GM19193 (cell line): Measurements from ENCODE around the gene TMEM201.

ENCODE experiments used
- POLR2A ChIP-seq: IDR thresholded peaks from 4 replicates; pipeline ENCODE4 v1.6.1; 2011; ENCODE audit not compliant: insufficient read depth, insufficient read length; ENCODE audit errors: extremely low read depth

The TMEM201 gene

DNA sequence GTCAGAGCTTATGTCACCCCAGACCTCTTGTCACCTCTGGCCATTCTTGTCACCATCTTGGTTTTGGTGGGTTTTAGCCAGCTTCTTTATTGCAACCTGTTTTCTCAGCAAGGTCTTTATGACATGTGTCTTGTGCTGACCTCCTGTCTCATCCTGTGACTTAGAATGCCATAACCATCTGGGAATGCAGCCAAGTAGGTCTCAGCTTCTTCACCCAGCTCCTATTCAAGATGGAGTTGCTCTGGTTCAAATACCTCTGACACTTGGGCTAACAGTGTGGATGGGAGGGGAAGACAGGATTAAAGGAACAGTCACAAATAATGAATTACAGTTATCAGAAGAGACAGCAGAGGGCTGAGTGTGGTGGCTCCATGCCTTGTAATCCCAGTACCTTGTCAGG is 32.3 kb downstream of the TMEM201 start:
- TF ChIP-seq POLR2A = no peak

DNA sequence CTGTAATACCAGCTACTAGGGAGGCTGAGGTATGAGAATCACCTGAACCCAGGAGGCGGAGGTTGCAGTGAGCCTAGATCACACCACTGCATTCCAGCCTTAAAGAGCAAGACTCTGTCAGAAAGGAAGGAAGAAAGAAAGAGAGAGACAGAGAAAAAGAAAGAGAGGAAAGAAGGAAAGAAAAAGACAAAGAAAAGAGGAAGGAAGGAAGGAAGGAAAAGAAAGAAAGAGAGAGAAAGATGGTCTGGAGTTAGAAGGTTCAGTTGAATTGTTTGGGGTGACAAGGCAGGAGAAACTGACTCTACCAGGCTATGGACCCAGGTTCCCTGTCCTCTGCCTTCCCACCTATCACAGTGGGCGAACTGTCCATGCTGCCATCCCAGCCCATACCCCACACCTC is 35.4 kb downstream of the TMEM201 start:
- TF ChIP-seq POLR2A = no peak

DNA sequence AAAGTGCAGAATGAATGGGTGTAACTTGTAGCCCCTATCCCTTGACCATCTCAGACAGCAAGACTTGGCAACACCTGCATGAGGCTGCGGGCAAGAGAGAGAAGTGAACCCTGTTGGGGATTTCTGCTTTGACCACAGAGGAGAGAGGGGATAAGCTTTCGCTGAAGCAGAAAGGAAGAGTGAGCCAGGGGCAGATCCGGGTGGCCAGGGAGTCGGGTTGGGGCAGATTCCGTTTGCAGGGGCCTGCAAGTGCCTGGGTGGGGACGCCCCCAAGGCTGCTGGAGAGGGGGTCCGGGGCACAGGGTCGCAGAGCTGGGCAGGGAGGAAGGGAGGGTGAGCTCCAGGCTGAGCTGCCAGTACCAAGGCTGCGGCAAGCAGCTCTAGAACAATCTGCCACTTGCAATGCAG is 37.5 kb downstream of the TMEM201 start:
- TF ChIP-seq POLR2A = peak; percentile 27

DNA sequence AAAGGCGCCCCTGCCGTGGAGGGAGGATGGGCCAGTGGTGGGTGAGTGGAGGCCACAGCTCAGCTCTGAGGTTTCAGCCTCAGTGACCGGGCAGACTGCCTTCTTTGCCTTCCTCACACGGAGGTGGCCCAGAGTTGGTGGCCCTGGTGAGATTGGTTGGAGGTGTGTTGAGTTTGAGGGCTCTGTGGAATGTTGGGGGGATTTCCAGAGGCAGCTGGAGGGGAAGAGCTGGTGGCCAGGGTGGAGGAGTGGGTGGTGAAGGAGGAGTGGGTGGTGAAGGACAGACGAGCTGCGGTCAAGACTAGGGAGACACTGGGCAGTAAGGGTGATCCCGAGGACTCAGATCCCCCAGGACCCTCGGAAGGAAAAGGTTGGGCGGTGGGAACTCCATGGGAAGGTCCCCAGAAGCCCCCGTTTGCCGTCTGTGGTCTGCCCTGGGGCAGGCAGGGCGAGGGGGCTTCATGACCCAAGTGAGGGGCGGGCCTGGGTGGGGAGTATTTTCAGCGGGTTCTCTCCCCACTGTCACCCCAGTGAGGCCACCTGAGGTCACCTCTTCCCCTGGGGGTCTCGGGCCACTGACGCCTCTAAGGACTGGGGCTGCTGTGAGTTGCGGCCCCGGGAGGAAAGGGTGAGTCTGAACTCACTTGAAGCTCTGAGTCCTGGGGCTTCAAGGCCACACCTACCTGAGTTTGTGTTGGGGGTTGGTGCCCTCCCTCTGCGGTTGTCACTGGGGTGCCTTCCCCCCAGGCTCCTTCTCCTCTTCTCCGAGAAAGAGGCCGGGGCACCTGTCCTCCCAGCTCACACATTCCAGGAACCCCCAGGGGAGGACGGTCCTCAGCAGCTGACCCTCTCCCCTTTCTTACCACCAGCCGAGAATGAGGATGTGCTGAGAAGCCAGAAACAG is 40.1 kb downstream of the TMEM201 start:
- TF ChIP-seq POLR2A = peak; percentile 51

DNA sequence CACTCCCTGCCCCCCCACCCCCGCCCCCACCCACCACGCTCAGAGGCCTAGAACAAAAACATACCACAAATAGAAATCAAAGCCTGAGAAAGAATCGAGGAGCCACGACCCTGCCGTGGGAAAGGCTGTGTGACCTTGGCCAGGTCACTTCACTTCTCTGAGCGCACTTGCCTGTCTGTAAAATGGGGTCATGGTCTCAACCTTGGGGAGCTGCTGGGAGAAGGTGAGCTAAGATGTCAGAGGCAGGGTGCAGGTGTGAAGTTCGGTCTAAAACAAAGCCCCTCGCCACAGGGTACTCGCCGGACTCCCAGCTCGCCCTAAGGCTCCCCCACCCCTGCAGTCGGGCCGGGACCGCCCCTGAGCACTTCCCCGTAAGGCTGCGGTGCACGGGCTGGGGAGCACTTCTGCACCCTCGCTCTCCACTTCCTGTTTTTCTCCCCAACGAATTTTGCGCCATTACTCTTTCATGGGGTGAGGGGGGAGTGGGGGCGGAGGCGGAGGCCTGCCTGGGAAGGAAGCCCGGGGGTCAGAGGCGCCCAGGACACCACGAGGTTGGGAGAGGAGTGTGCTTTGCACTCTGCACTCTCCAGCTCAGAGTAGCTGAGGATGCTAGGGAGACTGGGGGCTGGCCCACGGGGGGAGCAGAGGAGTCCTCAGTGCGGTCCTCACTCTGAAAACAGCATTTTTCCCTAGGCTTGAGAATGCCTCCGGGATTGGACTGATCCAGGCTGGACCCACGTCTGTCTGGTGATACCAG is 40.9 kb downstream of the TMEM201 start:
- TF ChIP-seq POLR2A = peak; percentile 41

DNA sequence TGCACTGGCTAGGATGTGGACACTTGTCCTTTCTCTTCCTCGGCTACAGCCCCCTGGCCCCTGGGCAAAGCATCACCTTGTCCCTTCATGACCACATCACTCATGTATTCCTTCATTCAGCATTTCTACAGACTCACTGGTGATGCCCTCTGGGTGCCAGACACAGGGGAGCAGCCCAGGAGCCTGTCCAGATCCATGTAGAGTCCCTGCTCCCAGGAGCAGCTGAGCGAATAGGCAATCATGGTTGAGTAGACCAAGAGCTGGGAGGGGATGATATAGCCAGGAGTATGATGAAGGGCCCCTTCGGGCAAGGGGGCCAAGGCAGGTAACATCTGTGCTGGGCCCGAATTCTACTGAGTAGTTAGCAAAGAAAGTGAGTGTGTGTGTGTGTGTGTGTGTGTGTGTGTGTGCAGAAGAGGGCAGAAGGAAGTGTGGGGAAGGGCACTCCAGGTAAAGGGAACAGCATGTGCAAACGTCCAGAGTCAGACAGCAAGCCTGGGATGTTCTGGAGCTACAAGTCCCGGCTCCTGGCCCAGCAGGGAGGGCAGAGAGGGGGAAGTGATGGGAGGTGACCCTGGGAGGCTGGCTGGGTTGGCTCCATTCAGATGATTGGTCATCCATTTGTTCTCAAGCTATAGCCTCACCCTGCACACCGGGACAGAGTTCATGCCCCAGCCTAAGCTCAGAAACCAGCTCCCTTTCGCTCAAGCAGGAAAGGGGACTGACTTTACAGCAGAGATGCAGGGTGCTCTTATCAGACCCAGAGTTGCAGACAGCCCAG is 41.8 kb downstream of the TMEM201 start:
- no peak for TF ChIP-seq POLR2A

DNA sequence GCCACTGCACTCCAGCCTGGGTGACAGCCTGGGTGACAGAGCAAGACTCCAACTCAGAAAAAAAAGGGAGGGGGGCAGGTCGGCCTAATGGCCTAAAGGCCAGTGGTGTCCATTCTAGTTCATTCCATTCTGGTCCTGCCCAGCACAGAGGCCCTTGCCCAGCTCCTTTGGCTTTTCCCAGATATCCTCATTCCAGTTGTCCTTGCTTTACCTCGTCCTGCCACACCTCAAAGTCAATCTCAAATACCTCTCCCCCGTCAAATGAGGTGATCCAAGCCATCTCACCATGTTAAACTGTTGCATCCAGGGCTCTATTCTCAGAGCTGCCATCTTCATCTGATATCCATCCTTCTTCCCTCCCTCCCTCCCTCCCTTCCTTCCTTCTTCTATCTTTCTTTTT is 42.9 kb downstream of the TMEM201 start:
- TF ChIP-seq POLR2A = no peak

DNA sequence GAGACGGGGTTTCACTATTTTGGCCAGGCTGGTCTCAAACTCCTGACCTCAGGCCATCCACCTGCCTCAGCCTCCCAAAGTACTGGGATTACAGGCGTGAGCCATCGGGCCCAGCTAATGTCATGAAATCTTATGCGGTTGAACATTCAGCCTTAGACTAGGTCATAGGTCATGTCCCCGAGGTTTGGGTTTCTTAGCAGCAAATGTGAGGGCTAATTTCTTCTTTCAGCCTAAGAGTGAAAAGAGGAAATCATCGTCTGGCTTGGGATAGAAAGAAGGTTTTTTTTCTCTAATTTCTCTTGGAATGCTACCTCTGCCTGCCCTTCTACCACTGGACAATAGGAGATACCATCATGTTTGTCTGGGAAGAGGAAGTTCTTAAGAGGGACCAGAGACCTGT is 44.8 kb downstream of the TMEM201 start:
- TF ChIP-seq POLR2A = no peak

DNA sequence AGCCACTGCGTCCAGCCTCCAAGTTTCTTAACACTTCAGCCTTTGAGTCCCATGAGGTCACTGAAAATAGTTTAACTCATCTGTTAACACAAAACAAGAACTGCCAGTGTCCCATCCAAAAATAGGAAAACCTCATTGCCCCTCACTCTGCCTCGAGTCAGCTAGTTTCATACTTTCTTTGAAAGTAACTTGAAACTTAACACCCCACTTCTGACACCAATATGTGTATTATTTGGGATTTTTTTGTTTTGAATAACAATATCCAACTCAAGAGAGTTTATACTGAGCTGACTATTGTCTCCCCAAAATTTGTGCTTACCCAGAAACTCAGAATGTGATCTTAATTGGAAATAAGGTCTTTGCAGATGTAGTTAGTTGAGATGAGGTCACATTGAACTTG is 45.9 kb downstream of the TMEM201 start:
- no peak for TF ChIP-seq POLR2A

DNA sequence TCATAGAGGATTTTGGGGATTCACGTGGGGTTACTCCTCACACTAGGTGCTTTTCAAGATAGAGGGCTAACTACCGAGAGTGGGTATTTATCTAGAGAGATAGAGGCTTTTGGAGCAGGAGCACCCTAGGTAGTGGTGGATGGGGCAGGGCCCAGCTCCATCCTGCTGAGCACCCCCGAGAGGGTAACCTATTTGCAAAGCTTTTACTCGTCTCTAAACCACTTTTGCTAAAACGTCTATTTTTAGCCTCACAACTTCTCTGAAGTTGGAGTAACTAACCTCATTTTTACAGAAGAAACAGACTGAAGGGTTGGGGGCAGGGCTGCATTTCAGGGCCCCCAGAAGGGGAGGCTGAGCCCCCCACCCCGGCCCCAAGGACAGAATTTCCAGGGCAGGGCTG is 50.5 kb downstream of the TMEM201 start:
- no peak for TF ChIP-seq POLR2A

DNA sequence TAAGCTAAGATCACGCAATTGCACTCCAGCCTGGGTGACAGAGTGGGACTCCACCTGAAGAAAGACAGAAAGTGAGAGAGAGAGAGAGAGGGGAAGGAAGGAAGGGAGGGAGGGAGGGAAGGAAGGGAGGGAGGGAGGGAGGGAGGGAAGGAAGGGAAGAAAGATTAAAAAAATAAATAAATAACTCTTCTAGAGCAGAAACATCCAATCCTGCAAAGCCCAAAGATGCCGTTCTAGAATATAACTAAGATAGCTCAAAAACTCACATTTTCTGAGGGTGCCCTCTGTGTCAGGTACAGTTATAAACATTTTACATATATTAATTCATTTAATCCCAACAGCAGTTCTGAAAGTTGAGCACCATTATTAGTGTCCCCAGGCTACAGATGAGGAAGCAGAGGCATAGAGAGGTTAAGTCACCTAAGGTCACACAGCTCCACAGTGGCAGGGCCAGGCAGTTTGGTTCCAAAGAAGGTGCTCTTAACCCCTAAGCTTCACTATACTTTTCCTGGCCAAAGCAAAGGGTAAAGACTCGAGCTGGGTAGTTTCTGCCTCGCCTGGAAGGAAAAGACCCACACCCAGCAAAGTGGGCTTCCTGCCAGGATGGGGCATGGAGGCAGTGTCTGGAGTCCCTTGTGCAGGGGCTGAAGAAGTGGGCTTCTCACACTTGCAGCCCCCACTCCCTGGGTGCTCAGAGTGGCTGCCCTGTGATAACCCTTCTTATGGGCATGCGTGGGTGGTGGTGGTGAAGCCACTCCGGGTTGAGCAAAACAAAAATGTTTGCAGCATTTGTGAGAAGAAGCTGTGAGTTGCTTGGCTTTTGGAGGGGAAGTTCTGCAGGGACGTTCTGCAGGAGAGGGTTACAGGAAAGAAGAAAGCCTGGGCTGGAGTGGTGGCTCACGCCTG is 54.9 kb downstream of the TMEM201 start:
- TF ChIP-seq POLR2A = no peak

DNA sequence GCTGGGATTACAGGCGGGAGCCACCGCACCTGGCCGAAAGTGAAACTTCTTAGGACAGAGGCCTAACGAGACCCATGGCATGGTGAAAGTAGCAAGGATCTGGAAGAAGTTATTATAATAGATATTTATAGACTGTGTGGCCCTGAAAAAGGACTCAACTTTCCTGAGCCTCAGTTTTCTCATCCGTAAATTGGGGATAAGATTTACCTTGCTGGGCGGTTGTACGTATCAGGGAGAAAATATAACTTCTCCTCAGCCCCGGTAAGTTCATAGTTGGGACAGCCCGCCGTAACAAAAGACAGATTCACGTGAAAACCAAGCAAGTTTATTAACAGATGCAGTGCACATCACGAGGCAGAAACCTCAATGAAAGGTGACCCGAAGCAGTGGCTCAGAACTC is 57.3 kb downstream of the TMEM201 start:
- TF ChIP-seq POLR2A = no peak

DNA sequence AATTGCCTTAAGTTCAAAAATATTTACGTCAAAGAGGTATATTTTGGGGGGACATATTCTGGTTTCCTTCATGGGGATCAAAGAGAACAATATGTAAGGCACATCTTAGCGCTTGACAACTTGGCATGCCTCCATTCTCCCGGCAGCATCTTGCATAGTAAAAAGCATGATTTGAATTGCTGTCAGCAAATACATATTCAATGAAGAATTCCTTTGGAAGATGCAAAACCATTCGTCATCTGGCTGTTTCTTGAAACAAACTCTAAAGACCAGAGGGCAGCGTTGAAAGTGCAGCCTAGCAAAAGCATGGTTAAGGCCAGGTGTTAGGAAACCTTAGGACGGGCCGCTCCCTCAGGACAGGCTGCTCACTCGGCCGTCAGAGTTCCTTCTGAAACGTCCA is 59.5 kb downstream of the TMEM201 start:
- no peak for TF ChIP-seq POLR2A

DNA sequence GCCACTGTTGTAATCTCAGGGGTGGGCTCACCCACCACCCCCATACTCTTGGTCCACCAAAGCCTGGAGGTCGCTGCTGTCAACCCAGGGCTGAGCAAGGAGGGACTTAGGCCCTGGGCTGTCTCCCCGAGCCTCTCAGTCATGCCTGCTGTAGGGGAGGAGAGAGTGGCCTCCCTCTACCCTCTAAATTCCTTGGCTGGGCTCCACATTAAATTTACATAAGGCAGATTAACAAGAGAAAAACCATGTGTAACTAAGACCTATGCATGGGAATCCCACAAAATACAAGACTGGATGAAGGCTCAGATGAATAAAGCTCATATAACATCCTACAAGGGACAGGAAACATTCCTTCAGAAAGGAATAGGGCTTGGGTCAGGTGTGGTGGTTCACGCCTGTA is 61.1 kb downstream of the TMEM201 start:
- no peak for TF ChIP-seq POLR2A

DNA sequence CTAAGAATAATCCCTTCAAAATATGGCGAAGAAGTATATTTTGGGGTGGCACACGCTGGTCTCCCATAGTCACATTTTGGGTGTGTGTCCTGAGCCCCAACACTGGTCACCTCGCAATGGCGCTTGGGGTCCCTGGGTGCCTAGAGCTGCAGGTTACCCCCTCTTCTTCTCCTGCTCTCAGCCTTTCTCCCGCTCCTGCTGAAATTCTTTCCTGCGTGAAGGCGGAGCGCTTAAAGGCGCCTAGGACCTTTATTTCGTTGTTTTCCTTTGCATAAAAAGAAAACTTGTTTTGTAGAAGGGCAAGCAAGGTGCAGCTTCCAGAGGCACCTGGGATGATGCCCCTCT is 62.5 kb downstream of the TMEM201 start:
- TF ChIP-seq POLR2A = no peak
